ENCODE measurements around the gene IL4R. TPM values are rescaled to one million over a fixed set of nuclear protein-coding genes. Genes with fewer than 3 reads are reported as not detected.

The IL4R gene
- total and polyA plus RNA-seq, 10 of the 15 experiments (the other 5 are each of a cell fraction or from before 2014, with no cell fraction given): 2.6 to 70.4 (median 36.6) TPM

DNA sequence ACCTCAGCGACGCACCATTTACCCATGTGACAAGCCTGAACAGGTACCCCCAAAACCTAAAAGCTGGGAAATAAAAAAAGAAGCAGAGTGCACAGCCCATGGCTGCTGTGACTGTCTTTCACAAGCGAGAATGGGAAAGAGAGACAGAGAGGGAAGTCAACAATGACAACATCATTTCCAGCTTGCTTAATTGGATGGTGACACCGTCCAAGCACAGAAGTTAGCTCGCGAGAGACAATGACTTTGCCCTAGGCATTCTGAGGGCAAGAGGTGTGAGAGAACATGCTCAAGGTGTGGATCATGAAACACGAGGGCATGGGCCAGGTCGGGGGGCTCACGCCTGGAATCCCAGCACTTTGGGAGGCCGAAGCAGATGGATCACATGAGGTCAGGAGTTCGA lies 25.9 kb upstream of the IL4R start:
- TF ChIP-seq, protein P1, sequence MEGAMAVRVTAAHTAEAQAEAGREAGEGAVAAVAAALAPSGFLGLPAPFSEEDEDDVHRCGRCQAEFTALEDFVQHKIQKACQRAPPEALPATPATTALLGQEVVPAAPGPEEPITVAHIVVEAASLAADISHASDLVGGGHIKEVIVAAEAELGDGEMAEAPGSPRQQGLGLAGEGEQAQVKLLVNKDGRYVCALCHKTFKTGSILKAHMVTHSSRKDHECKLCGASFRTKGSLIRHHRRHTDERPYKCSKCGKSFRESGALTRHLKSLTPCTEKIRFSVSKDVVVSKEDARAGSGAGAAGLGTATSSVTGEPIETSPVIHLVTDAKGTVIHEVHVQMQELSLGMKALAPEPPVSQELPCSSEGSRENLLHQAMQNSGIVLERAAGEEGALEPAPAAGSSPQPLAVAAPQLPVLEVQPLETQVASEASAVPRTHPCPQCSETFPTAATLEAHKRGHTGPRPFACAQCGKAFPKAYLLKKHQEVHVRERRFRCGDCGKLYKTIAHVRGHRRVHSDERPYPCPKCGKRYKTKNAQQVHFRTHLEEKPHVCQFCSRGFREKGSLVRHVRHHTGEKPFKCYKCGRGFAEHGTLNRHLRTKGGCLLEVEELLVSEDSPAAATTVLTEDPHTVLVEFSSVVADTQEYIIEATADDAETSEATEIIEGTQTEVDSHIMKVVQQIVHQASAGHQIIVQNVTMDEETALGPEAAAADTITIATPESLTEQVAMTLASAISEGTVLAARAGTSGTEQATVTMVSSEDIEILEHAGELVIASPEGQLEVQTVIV (IDR thresholded peaks at IDR 0.05; ENCODE audit: borderline replicate concordance, partially characterized antibody): no peak
- TF ChIP-seq ASH2L (IDR thresholded peaks at IDR 0.05; ENCODE audit: borderline replicate concordance, low read depth) (no peak), ZSCAN29 (IDR thresholded peaks at IDR 0.05) (no peak), POU2F2 (IDR thresholded peaks at IDR 0.05; ENCODE audit: borderline replicate concordance, low read depth, low read length) (no peak), CEBPZ (IDR thresholded peaks at IDR 0.05; ENCODE audit: low read depth, low read length) (no peak), NR2C1 (IDR thresholded peaks at IDR 0.05) (no peak), E2F4 (IDR thresholded peaks at IDR 0.05; ENCODE audit: low read depth, low read length) (no peak), ATF7 (IDR thresholded peaks at IDR 0.05; ENCODE audit: low read depth) (no peak), EP300 (IDR thresholded peaks at IDR 0.05; ENCODE audit: borderline replicate concordance in 1 of 2, control insufficient read depth in 1 of 2, low read depth in 2 of 2, low read length in 2 of 2) (no peak), SIN3A (IDR thresholded peaks at IDR 0.05; ENCODE audit: low read depth, low read length) (no peak), SUPT20H (IDR thresholded peaks at IDR 0.05; ENCODE audit: borderline replicate concordance, control insufficient read depth, low read depth, low read length) (no peak), TAF1 (IDR thresholded peaks at IDR 0.05; ENCODE audit: borderline replicate concordance, low read depth, low read length) (no peak), RAD51 (IDR thresholded peaks at IDR 0.05) (no peak), GABPA (IDR thresholded peaks at IDR 0.05; ENCODE audit: low read depth) (no peak), KLF5 (IDR thresholded peaks at IDR 0.05; ENCODE audit: partially characterized antibody) (no peak), NFXL1 (IDR thresholded peaks at IDR 0.05; ENCODE audit: borderline replicate concordance) (no peak)
- TF ChIP-seq, protein P2, sequence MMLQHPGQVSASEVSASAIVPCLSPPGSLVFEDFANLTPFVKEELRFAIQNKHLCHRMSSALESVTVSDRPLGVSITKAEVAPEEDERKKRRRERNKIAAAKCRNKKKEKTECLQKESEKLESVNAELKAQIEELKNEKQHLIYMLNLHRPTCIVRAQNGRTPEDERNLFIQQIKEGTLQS (IDR thresholded peaks at IDR 0.05; ENCODE audit: borderline replicate concordance, extremely low read depth, low read depth, low read length): no peak
- RAD21 ChIA-PET (ENCODE audit: unreplicated experiment): no interaction called here
- Histone ChIP-seq H3K4me3 (no peak overlapping the region), H3K4me2 (ENCODE audit: control insufficient read depth, insufficient read depth) (no peak overlapping the region), H2AFZ (ENCODE audit: control insufficient read depth, low read depth, low read length) (no peak overlapping the region), H3K36me3 (ENCODE audit: control insufficient read depth in 2 of 2, insufficient read depth in 2 of 2, low read length in 1 of 2) (no peaks in the 10 kb centered on the region), H3K27ac (ENCODE audit: control insufficient read depth, insufficient read depth) (no peak overlapping the region), H4K20me1 (ENCODE audit: control insufficient read depth, insufficient read depth) (no peaks in the 10 kb centered on the region), H3K9ac (ENCODE audit: control insufficient read depth, insufficient read depth, low read length) (no peak overlapping the region), H3K79me2 (ENCODE audit: control insufficient read depth, insufficient read depth, low read length) (no peaks in the 10 kb centered on the region), H3K9me3 (replicated peaks; ENCODE audit: control insufficient read depth, insufficient read depth, low read length) (no peaks in the 10 kb centered on the region; the same call in 1 of the 3 replicates), H3K27me3 (replicated peaks in 1 of 2; ENCODE audit: control insufficient read depth in 2 of 2, insufficient read depth in 2 of 2, low read length in 1 of 2) (0 out of 4 replicates have a peak, but pooled peaks cover 0 to 3% of the 10 kb centered on the region in 2 experiments), H3K4me1 (ENCODE audit: control insufficient read depth, insufficient read depth, low read length) (peaks cover 39% of the 10 kb centered on the region)
- DNase-seq (ENCODE audit: low read depth, low spot score) (no peak), ATAC-seq (no peak), FAIRE-seq (no peak)
- CTCF ChIA-PET: interaction anchor here (1.0 to 2.1 kb wide), 3 partner anchors 27 to 56 kb away, joined by 3 to 7 read pairs (median 3); no protein-coding TSS in a partner anchor
- POLR2A ChIA-PET: interaction anchor here (0.5 to 0.6 kb wide), 2 partner anchors 15 to 40 kb away, joined by 3 to 4 read pairs; no protein-coding TSS in a partner anchor
- SMC1A ChIA-PET (ENCODE audit: uncharacterized antibody, unreplicated experiment): interaction anchor here (0.8 to 6.3 kb wide), 5 partner anchors 11 to 53 kb away, joined by 3 to 53 read pairs (median 4); no protein-coding TSS in a partner anchor
- WGBS (ENCODE audit: insufficient coverage, insufficient replicate concordance, low lambda C conversion rate, missing lambda C conversion rate): 83% methylated on average over 11 of the region's 11 CpGs
- in situ Hi-C loops (cut with MboI): no loop called here
- BruUV-seq (replicated peaks): no TSS peak
- intact Hi-C loops (cut with micrococcal nuclease; ENCODE audit: unreplicated experiment): no loop called here
